ENCODE results near the gene TRNAU1AP.

DNA sequence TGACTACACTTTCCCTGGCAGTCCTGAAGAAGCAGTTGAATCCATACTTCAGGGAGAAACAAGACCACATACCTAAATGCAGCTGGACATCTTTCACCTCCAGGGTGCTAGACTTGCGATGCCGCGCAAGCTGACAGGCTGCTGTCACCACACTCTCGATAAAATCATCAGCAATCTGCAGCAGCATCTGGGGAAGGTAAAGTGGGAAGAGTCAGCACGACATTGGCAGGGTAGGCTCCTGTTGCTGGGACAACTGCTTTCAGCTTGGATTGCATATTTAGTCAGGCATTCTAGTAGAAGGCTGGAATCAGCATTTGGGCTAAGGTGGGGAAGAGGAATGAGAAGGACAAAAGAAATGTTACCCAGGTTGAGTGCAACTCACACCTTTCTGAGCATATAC is 60.3 kb downstream of the TRNAU1AP start:
- TF ChIP-seq GLIS3 (CRISPR knock-in tag; IDR thresholded peaks at IDR 0.05): no peak
- TF ChIP-seq OSR1 (CRISPR knock-in tag; IDR thresholded peaks at IDR 0.05): no peak
- TF ChIP-seq ZFP30 (CRISPR knock-in tag; IDR thresholded peaks at IDR 0.05): no peak
- no peak for TF ChIP-seq ISL1 (CRISPR knock-in tag; IDR thresholded peaks at IDR 0.05)
- TF ChIP-seq, protein P1, sequence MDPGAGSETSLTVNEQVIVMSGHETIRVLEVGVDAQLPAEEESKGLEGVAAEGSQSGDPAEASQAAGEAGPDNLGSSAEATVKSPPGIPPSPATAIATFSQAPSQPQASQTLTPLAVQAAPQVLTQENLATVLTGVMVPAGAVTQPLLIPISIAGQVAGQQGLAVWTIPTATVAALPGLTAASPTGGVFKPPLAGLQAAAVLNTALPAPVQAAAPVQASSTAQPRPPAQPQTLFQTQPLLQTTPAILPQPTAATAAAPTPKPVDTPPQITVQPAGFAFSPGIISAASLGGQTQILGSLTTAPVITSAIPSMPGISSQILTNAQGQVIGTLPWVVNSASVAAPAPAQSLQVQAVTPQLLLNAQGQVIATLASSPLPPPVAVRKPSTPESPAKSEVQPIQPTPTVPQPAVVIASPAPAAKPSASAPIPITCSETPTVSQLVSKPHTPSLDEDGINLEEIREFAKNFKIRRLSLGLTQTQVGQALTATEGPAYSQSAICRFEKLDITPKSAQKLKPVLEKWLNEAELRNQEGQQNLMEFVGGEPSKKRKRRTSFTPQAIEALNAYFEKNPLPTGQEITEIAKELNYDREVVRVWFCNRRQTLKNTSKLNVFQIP (CRISPR knock-in tag; IDR thresholded peaks at IDR 0.05; ENCODE audit: borderline replicate concordance, low read depth): no peak
- TF ChIP-seq PPARA (CRISPR knock-in tag; IDR thresholded peaks at IDR 0.05; ENCODE audit: borderline replicate concordance): no peak
- TF ChIP-seq ARNTL (CRISPR knock-in tag; IDR thresholded peaks at IDR 0.05; ENCODE audit: borderline replicate concordance, low read depth): no peak
- TF ChIP-seq ZFP3 (CRISPR knock-in tag; IDR thresholded peaks at IDR 0.05): no peak
- TF ChIP-seq ZNF8 (CRISPR knock-in tag; IDR thresholded peaks at IDR 0.05): no peak
- no peak for TF ChIP-seq TOX (CRISPR knock-in tag; IDR thresholded peaks at IDR 0.05; ENCODE audit: borderline replicate concordance)
- no peak for TF ChIP-seq RARB (CRISPR knock-in tag; IDR thresholded peaks at IDR 0.05)
- no peak for TF ChIP-seq CREB5 (CRISPR knock-in tag; IDR thresholded peaks at IDR 0.05; ENCODE audit: low read depth)
- TF ChIP-seq ZNF70 (CRISPR knock-in tag; IDR thresholded peaks at IDR 0.05): no peak
